ENCODE data around the gene CLOCK. TPM values are rescaled to one million over a fixed set of nuclear protein-coding genes. Genes with fewer than 3 reads are reported as not detected.

CLOCK gene
- polyA plus RNA-seq, 1 of the 3 experiments (the other 2 are of a cell fraction): 4.2 TPM

DNA sequence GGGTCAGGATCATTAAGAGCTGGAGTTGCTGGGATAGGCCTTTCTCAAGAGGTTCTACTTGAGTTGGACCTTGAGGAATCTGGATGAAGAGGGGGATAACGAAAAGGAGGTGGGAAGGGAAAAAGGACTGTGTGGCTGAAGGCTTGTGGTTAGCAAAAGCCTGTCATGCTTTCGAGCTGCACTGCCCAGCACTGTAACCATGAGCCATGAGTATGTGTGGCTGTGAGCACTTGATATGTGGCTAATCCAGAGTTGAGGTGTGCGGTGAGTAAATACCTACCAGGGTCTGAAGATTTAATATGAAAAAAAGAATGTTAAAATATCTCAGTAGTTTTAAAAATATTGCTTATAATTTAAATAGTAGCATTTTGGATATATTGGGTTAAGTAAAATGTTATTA, 139.6 kb downstream of the CLOCK start:
- H3K4me1 ChIP-seq (ENCODE audit: control insufficient read depth in 1 of 2, insufficient read depth in 2 of 2, low read depth in 1 of 2, low read length in 1 of 2): no peaks in the 10 kb centered on the region; a peak in 2 of 4 replicates
- no peaks in the 10 kb centered on the region for H3K27me3 ChIP-seq (ENCODE audit: insufficient read depth)
- peaks cover 6% of the 10 kb centered on the region for H3F3A ChIP-seq (replicated peaks; ENCODE audit: insufficient read depth)
- H3K36me3 ChIP-seq (replicated peaks in 1 of 2; ENCODE audit: control insufficient read depth in 1 of 2, insufficient read depth in 2 of 2, low read length in 1 of 2): peaks cover 44 to 63% of the 10 kb centered on the region in 2 experiments
- H2AFZ ChIP-seq (ENCODE audit: low read depth): no peak overlapping the region
- peaks cover 93% of the 10 kb centered on the region for H4K20me1 ChIP-seq (ENCODE audit: insufficient read depth)
- H3K4me2 ChIP-seq: no peak overlapping the region
- no peak overlapping the region for H3K27ac ChIP-seq (ENCODE audit: low read depth in 2 of 2, low read length in 1 of 2)
- no peak for TF ChIP-seq TEAD4 (IDR thresholded peaks at IDR 0.05; ENCODE audit: borderline replicate concordance, insufficient read depth)
- no peak for TF ChIP-seq TAF1 (IDR thresholded peaks at IDR 0.05; ENCODE audit: borderline replicate concordance, low read depth, low read length)
- TF ChIP-seq, protein P1, sequence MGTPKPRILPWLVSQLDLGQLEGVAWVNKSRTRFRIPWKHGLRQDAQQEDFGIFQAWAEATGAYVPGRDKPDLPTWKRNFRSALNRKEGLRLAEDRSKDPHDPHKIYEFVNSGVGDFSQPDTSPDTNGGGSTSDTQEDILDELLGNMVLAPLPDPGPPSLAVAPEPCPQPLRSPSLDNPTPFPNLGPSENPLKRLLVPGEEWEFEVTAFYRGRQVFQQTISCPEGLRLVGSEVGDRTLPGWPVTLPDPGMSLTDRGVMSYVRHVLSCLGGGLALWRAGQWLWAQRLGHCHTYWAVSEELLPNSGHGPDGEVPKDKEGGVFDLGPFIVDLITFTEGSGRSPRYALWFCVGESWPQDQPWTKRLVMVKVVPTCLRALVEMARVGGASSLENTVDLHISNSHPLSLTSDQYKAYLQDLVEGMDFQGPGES (IDR thresholded peaks at IDR 0.05; ENCODE audit: low read depth, low read length): no peak
- TF ChIP-seq, protein P2, sequence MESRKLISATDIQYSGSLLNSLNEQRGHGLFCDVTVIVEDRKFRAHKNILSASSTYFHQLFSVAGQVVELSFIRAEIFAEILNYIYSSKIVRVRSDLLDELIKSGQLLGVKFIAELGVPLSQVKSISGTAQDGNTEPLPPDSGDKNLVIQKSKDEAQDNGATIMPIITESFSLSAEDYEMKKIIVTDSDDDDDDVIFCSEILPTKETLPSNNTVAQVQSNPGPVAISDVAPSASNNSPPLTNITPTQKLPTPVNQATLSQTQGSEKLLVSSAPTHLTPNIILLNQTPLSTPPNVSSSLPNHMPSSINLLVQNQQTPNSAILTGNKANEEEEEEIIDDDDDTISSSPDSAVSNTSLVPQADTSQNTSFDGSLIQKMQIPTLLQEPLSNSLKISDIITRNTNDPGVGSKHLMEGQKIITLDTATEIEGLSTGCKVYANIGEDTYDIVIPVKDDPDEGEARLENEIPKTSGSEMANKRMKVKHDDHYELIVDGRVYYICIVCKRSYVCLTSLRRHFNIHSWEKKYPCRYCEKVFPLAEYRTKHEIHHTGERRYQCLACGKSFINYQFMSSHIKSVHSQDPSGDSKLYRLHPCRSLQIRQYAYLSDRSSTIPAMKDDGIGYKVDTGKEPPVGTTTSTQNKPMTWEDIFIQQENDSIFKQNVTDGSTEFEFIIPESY (IDR thresholded peaks at IDR 0.05; ENCODE audit: borderline replicate concordance, low read depth): no peak
- TF ChIP-seq MXI1 (IDR thresholded peaks at IDR 0.05; ENCODE audit: low read depth, low read length): no peak
- TF ChIP-seq SIN3A (IDR thresholded peaks at IDR 0.05; ENCODE audit: borderline replicate concordance, low read depth, low read length): no peak
- no peak for TF ChIP-seq MEF2A (IDR thresholded peaks at IDR 0.05; ENCODE audit: borderline replicate concordance, low read depth)
- TF ChIP-seq NRF1 (IDR thresholded peaks at IDR 0.05; ENCODE audit: low read depth, low read length): no peak
- no peak for TF ChIP-seq YY1 (IDR thresholded peaks at IDR 0.05; ENCODE audit: low read depth)
- TF ChIP-seq, protein P3, sequence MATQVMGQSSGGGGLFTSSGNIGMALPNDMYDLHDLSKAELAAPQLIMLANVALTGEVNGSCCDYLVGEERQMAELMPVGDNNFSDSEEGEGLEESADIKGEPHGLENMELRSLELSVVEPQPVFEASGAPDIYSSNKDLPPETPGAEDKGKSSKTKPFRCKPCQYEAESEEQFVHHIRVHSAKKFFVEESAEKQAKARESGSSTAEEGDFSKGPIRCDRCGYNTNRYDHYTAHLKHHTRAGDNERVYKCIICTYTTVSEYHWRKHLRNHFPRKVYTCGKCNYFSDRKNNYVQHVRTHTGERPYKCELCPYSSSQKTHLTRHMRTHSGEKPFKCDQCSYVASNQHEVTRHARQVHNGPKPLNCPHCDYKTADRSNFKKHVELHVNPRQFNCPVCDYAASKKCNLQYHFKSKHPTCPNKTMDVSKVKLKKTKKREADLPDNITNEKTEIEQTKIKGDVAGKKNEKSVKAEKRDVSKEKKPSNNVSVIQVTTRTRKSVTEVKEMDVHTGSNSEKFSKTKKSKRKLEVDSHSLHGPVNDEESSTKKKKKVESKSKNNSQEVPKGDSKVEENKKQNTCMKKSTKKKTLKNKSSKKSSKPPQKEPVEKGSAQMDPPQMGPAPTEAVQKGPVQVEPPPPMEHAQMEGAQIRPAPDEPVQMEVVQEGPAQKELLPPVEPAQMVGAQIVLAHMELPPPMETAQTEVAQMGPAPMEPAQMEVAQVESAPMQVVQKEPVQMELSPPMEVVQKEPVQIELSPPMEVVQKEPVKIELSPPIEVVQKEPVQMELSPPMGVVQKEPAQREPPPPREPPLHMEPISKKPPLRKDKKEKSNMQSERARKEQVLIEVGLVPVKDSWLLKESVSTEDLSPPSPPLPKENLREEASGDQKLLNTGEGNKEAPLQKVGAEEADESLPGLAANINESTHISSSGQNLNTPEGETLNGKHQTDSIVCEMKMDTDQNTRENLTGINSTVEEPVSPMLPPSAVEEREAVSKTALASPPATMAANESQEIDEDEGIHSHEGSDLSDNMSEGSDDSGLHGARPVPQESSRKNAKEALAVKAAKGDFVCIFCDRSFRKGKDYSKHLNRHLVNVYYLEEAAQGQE (IDR thresholded peaks at IDR 0.05; ENCODE audit: low read depth, low read length): no peak
- TF ChIP-seq FOSL2 (IDR thresholded peaks at IDR 0.05; ENCODE audit: borderline replicate concordance, low read depth): no peak
- no peak for TF ChIP-seq FOXJ3 (CRISPR knock-in tag; IDR thresholded peaks at IDR 0.05)
- TF ChIP-seq CHD2 (IDR thresholded peaks at IDR 0.05; ENCODE audit: low read length, partially characterized antibody): no peak
- H3K9me2 ChIP-seq: no peaks in the 10 kb centered on the region
- DNase-seq: no peak
- H3K9ac ChIP-seq: no peak overlapping the region
- no peak overlapping the region for H3K4me3 ChIP-seq (ENCODE audit: low read depth in 2 of 2, low read length in 1 of 2)
- CTCF ChIA-PET: no interaction called here
- 78% methylated on average over 3 of the region's 3 CpGs for WGBS (ENCODE audit: low lambda C conversion rate)
- peaks cover 98% of the 10 kb centered on the region for H3K79me2 ChIP-seq (ENCODE audit: insufficient read depth)
- POLR2A ChIA-PET: no interaction called here
- H3K9me3 ChIP-seq: no peaks in the 10 kb centered on the region
